Thyroid gland (tissue), 4 donors: Measurements from ENCODE around the gene PDIK1L. TPM values are rescaled to one million over a fixed set of nuclear protein-coding genes. Genes with fewer than 3 reads are reported as not detected.
"Not testable (repeated sequence)": the region's sequence is repeated elsewhere in the genome, so short reads cannot be mapped to it uniquely, and the experiment has no call there.

Source experiments
- DNase-seq, 2 donors: peaks; one replicate each; pipeline ENCODE4 v3.0.0-alpha.2; 2019
- H3K27ac ChIP-seq, 3 donors: fragments of 200-600 bp; sonication (generic); 1 replicate in 2 of 3; 2 replicates in 1 of 3; pipeline ENCODE4 v1.5.1; 2016 to 2019; ENCODE audit warnings: mild to moderate bottlenecking in 1 of 3, moderate library complexity in 1 of 3
- H3K27me3 ChIP-seq: fragments of 200-600 bp; sonication (generic); one replicate; pipeline ENCODE4 v1.5.1; 2019
- H3K36me3 ChIP-seq, 2 donors: fragments of 200-600 bp; sonication (generic); one replicate each; pipeline ENCODE4 v1.5.1; 2016 to 2019
- H3K4me1 ChIP-seq, 2 donors: fragments of 200-600 bp; sonication (generic); one replicate each; pipeline ENCODE4 v1.5.1; 2017 to 2019
- H3K4me3 ChIP-seq, 3 donors: fragments of 200-600 bp; sonication (generic); replicated peaks in 1 of 3; 1 replicate in 2 of 3; 2 replicates in 1 of 3; pipeline ENCODE4 v1.5.1; 2016; ENCODE audit warnings: mild to moderate bottlenecking in 1 of 3
- H3K9me3 ChIP-seq: fragments of 200-600 bp; sonication (generic); one replicate; pipeline ENCODE4 v1.5.1; 2017
- POLR2A ChIP-seq, 2 donors: fragments of 450-650 bp; IDR thresholded peaks; one replicate each; pipeline ENCODE4 v1.6.1; 2017; ENCODE audit warnings: antibody characterized with exemption in 2 of 2, mild to moderate bottlenecking in 2 of 2, moderate library complexity in 1 of 2
- WGBS, 2 donors: methylation state at CpG; one replicate each; pipeline ENCODE4 v1.1.5; 2017; 5-methylcytosine and 5-hydroxymethylcytosine counted together
- intact Hi-C: fragments of 100-400 bp; cut with DNase I; formaldehyde crosslinking; loops from one replicate; pipeline ENCODE4 v1.15.1; 2023
- total RNA-seq, 4 donors: library from RNA; depleted of rRNA; stranded (reverse); fragments of >200 nt; gene quantifications; one replicate each; pipeline ENCODE4 v1.2.3, GENCODE V29; 2016
- TF ChIP-seq, protein P1 (sequence below), 6 experiments: fragments of 200-600 bp in 3 of 6; fragments of 450-650 bp in 3 of 6; sonication (generic) in 3 of 6; IDR thresholded peaks; one replicate each; pipeline ENCODE4 v1.5.1; 2016 to 2019; ENCODE audit warnings: antibody characterized with exemption in 6 of 6, mild to moderate bottlenecking in 2 of 6, inconsistent platforms in 1 of 6, moderate library complexity in 1 of 6

Gene PDIK1L
- total RNA-seq, 4 donors from 2014 or later, result 24.2 to 39.0 (median 25.5) TPM

DNA sequence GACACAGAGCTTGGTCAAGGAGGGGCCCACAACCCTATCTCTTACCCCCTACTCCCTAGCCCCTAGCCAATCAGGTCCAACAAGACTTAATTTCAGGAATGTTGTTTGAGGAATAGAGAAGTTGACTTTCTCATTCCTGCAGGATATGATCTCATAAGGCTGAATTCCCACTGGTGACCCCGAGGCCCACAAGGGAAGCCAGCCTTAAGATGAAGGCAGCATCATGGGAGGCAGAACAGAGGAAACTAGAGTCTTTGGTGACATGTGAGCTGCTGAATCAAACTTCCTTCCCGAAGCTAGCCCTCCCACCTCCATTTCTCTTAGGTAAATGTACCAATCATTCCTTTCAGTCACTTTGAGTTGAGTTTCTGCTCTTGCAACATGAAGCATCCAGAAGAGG lies 9.1 kb upstream of the PDIK1L start:
- intact Hi-C loops, result loop anchor here (10.0 kb wide), 1 partner anchor 68 kb away; no protein-coding TSS in a partner anchor
- no peak for DNase-seq

DNA sequence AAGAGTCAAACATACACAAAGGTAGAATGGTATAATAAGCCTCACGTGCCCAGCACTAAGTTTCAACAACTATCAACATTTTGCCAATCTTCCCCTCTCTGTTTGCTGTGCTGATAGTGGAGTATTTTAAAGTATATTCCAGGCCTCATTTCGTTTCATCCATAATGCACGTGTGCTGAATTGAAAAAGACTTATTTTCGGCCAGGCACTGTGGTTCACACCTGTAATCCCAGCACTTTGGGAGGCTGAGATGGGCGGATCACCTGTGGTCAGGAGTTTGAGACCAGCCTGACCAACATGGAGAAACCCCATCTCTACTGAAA lies 6.4 kb upstream of the PDIK1L start:
- H3K4me3 ChIP-seq, H3K36me3 ChIP-seq, H3K4me1 ChIP-seq, H3K27ac ChIP-seq, DNase-seq, H3K9me3 ChIP-seq, H3K27me3 ChIP-seq: not testable (repeated sequence)
- 39 to 51% methylated on average over 5 of the region's 5 CpGs for WGBS, 2 donors
- intact Hi-C loops, result loop anchor here (2.0 to 10.0 kb wide), 3 partner anchors 40 to 70 kb away; no protein-coding TSS in a partner anchor

More for the DNA sequence above, 9.1 kb upstream of the PDIK1L start:
- H3K36me3 ChIP-seq, result no peaks in the 10 kb centered on the region
- H3K4me3 ChIP-seq, result no peak overlapping the region
- no peaks in the 10 kb centered on the region for H3K4me1 ChIP-seq
- no peaks in the 10 kb centered on the region for H3K9me3 ChIP-seq
- TF ChIP-seq, protein P1, sequence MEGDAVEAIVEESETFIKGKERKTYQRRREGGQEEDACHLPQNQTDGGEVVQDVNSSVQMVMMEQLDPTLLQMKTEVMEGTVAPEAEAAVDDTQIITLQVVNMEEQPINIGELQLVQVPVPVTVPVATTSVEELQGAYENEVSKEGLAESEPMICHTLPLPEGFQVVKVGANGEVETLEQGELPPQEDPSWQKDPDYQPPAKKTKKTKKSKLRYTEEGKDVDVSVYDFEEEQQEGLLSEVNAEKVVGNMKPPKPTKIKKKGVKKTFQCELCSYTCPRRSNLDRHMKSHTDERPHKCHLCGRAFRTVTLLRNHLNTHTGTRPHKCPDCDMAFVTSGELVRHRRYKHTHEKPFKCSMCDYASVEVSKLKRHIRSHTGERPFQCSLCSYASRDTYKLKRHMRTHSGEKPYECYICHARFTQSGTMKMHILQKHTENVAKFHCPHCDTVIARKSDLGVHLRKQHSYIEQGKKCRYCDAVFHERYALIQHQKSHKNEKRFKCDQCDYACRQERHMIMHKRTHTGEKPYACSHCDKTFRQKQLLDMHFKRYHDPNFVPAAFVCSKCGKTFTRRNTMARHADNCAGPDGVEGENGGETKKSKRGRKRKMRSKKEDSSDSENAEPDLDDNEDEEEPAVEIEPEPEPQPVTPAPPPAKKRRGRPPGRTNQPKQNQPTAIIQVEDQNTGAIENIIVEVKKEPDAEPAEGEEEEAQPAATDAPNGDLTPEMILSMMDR (IDR thresholded peaks at IDR 0.05), result no peak
- H3K27me3 ChIP-seq, result no peaks in the 10 kb centered on the region
- WGBS, 2 donors, result 44 to 74% methylated on average over 2 of the region's 2 CpGs
- no peak overlapping the region for H3K27ac ChIP-seq

DNA sequence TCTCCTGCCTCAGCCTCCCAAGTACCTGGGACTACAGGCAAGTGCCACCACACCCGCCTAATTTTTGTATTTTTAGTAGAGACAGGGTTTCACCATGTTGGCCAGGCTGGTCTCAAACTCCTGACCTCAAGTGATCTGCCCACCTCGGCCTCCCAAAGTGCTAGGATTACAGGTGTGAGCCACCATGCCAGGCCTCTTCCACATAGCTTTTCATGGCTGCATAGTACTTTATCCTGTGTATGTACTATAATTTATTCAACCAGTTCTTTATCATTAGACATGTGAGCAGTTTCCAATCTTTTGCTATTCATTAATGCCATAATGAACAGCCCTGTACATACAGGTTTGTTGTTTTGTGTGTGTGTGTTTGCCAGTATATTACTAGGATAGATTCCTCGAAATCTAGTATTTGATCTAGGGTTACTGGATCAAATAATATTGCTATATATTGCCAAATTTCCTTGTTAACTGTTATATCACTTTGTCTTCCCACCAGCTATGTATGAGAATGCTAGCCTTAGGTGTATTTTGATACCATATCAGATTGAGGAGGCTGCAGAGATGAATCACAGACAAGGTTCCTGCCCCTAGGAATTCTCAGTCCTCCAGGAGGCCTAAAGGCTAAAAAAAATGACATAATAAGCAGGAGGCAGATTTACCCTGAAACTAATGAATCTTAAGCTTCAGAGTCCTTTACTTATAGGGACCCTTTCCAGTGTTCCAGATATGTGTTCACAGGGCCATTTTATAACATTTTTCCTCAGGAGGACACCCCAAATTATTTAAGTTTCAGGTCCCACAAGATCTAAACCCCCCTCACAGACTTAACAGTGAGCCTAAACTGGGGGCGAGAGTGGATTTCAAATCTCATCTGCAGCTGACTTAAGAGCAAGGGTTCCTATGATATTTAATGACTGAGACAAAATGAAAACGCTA lies 2.1 kb upstream of the PDIK1L start:
- no peak overlapping the region for H3K4me3 ChIP-seq
- H3K36me3 ChIP-seq, result no peaks in the 10 kb centered on the region
- H3K27ac ChIP-seq, result no peak overlapping the region
- peaks cover 23 to 28% of the 10 kb centered on the region in 2 donors for H3K4me1 ChIP-seq
- no peaks in the 10 kb centered on the region for H3K27me3 ChIP-seq
- no peak for TF ChIP-seq POLR2A (IDR thresholded peaks at IDR 0.05)
- TF ChIP-seq, protein P1 (IDR thresholded peaks at IDR 0.05), result no peak
- H3K9me3 ChIP-seq, result no peaks in the 10 kb centered on the region
- 92 to 99% methylated on average over 5 of the region's 5 CpGs for WGBS, 2 donors
- no peak for DNase-seq
- intact Hi-C loops, result loop anchor here (5.0 to 10.0 kb wide), 2 partner anchors 53 to 75 kb away; no protein-coding TSS in a partner anchor

DNA sequence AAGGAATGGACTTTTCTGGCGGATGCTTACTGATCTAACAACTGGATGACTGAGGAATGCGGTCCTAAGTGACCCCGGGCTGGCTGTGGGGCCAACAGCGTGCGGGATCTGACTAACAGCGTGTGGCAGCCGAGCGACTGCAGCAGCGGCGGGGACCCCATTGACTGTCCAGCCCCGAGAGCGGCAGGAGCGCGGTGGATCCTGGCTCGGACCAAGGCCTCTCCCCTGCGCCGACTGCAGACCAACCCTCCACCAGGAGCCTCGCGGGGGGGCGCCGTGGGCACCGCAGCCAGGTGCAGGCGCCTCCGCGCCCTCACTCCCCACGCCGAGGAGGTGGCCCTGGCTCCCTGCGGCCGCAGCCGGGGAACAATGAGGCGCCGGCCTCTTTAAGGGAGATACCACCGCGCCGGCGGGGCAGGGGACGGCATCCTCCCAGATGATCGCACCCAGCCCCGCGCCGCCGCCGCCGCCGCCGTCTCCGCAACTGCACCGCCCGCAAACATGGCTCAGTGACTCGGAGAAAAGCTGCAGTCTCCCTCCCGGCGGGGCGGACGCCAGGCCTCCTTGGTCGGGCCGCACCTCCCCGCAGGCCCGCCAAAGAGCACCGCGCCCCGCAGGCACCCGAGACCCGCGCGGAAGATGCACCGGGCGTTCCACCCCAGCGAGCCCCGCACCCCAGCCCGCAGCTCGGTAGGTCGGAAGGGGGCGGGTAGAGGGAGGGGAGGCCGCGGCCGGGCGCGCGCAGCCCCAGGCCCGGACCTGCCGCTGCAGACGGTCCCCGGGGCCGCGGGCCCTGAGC lies 694 bp upstream of the PDIK1L start:
- peak overlapping the region; percentile 54 to 96 (median 93) for H3K4me3 ChIP-seq
- no peaks in the 10 kb centered on the region for H3K9me3 ChIP-seq
- no peaks in the 10 kb centered on the region for H3K27me3 ChIP-seq
- peak overlapping the region; percentile 92 to 98 (median 92) for H3K27ac ChIP-seq
- TF ChIP-seq, protein P1 (IDR thresholded peaks at IDR 0.05), result no peak
- peak in 1 of 2 donors; percentile 66 for TF ChIP-seq POLR2A (IDR thresholded peaks at IDR 0.05)
- no peaks in the 10 kb centered on the region for H3K36me3 ChIP-seq
- WGBS, 2 donors, result 0% methylated on average over 9 to 38 of the region's 85 CpGs
- peaks cover 31 to 41% of the 10 kb centered on the region in 2 donors for H3K4me1 ChIP-seq
- intact Hi-C loops, result no loop called here
- DNase-seq, result peak; percentile 86 to 87

DNA sequence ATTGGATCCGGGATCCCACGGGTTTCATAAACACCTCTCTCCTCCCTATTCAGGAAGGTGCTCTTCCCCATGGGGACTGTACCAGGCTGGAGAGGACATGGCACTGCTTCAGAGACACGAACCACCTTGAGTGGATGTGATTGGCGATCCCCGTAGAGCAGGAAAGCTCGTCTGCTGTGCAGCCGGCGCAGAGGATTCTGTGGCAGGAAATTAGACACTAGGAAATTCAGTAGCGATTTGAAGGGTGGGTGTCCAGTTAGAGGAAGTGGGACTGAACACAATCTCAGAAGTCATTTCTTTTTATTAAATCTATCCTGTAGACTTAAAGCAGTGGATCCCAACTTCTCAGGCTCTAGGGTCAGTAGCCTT lies 767 bp downstream of the PDIK1L start:
- H3K9me3 ChIP-seq, result no peaks in the 10 kb centered on the region
- no peak for TF ChIP-seq POLR2A (IDR thresholded peaks at IDR 0.05)
- TF ChIP-seq, protein P1 (IDR thresholded peaks at IDR 0.05), result no peak
- H3K27me3 ChIP-seq, result no peaks in the 10 kb centered on the region
- peaks cover 40 to 54% of the 10 kb centered on the region in 2 donors for H3K4me1 ChIP-seq
- H3K27ac ChIP-seq, result peak overlapping the region; percentile 80 to 98 (median 91)
- DNase-seq, result no peak
- peak overlapping the region; percentile 63 to 96 (median 93) for H3K4me3 ChIP-seq
- intact Hi-C loops, result no loop called here
- H3K36me3 ChIP-seq, result no peaks in the 10 kb centered on the region
- 0 to 3% methylated on average over 7 to 9 of the region's 9 CpGs for WGBS, 2 donors
